Keratinocyte (primary cell): ENCODE results near the gene CCNYL1. TPM values are rescaled to one million over a fixed set of nuclear protein-coding genes. Genes with fewer than 3 reads are reported as not detected.

Experiments used
- DNase-seq: peaks from one replicate; pipeline ENCODE4 v3.0.0-alpha.2; 2011; ENCODE audit warnings: low read depth, missing footprints, low spot score
- FAIRE-seq: peaks from 2 replicates; lab custom pipeline; 2011; peaks lifted over from hg19 to GRCh38; lab: Jason Lieb, UNC
- H2AFZ ChIP-seq: 2 replicates; pipeline ENCODE4 v1.6.0; 2012; ENCODE audit warnings: low read length, control low read depth, inconsistent platforms; ENCODE audit not compliant: control insufficient read depth
- H3K27ac ChIP-seq: 2 replicates; pipeline ENCODE4 v1.5.1; 2011; ENCODE audit warnings: low read length; ENCODE audit not compliant: control insufficient read depth, insufficient read depth
- H3K27me3 ChIP-seq: 3 replicates; pipeline ENCODE4 v1.6.0; 2011; ENCODE audit warnings: low read length; ENCODE audit not compliant: control insufficient read depth, insufficient read depth; ENCODE audit errors: extremely low read depth
- H3K36me3 ChIP-seq, 2 experiments: 2 replicates in 1 of 2; 3 replicates in 1 of 2; pipeline ENCODE4 v1.5.1; 2011; ENCODE audit warnings: low read length in 2 of 2, mild to moderate bottlenecking in 1 of 2; ENCODE audit not compliant: control insufficient read depth in 2 of 2, insufficient read depth in 2 of 2; ENCODE audit errors: extremely low read depth in 1 of 2
- H3K4me1 ChIP-seq: 3 replicates; pipeline ENCODE4 v1.5.1; 2011; ENCODE audit warnings: low read length; ENCODE audit not compliant: control insufficient read depth, insufficient read depth; ENCODE audit errors: extremely low read depth
- H3K4me2 ChIP-seq: 3 replicates; pipeline ENCODE4 v1.6.0; 2011; ENCODE audit warnings: low read depth, low read length; ENCODE audit not compliant: control insufficient read depth, insufficient read depth; ENCODE audit errors: extremely low read depth
- H3K4me3 ChIP-seq, 3 experiments: fragments of 200-600 bp in 1 of 3; sonication (generic) in 1 of 3; 2 replicates in 2 of 3; 3 replicates in 1 of 3; pipeline ENCODE4 v1.5.1; 2011 to 2016; ENCODE audit warnings: low read length in 3 of 3, mild to moderate bottlenecking in 3 of 3, control low read depth in 2 of 3, inconsistent platforms in 1 of 3, low read depth in 1 of 3, mixed read lengths in 1 of 3, mixed run types in 1 of 3, moderate library complexity in 1 of 3; ENCODE audit not compliant: control insufficient read depth in 2 of 3, insufficient read depth in 2 of 3; ENCODE audit errors: extremely low read depth in 1 of 3
- H3K79me2 ChIP-seq: 2 replicates; pipeline ENCODE4 v1.6.0; 2012; ENCODE audit warnings: low read length; ENCODE audit not compliant: control insufficient read depth, insufficient read depth
- H3K9ac ChIP-seq: 3 replicates; pipeline ENCODE4 v1.6.0; 2011; ENCODE audit warnings: low read length; ENCODE audit not compliant: control insufficient read depth, insufficient read depth; ENCODE audit errors: extremely low read depth
- H3K9me1 ChIP-seq: 3 replicates; pipeline ENCODE4 v1.6.0; 2011; ENCODE audit warnings: low read length; ENCODE audit not compliant: control insufficient read depth, insufficient read depth; ENCODE audit errors: extremely low read depth
- H3K9me3 ChIP-seq: 2 replicates; pipeline ENCODE4 v1.5.1; 2012; ENCODE audit warnings: low read depth, low read length; ENCODE audit not compliant: control insufficient read depth
- H4K20me1 ChIP-seq: 3 replicates; pipeline ENCODE4 v1.6.0; 2011; ENCODE audit warnings: low read length; ENCODE audit not compliant: control insufficient read depth, insufficient read depth; ENCODE audit errors: extremely low read depth
- EZH2 ChIP-seq: IDR thresholded peaks from one replicate; pipeline ENCODE4 v1.6.1; 2012; ENCODE audit warnings: inconsistent platforms, mild to moderate bottlenecking, low read length, moderate library complexity
- dilution Hi-C: fragments of 300-500 bp; cut with MboI; formaldehyde crosslinking; loops from one replicate; pipeline ENCODE4 v1.7.0; 2020; ENCODE audit warnings: low sequenced_read_pairs; ENCODE audit not compliant: extremely low pct_ligation_motif_present
- polyA plus RNA-seq, 5 experiments: library from polyadenylated mRNA; depleted of rRNA in 3 of 5; stranded (reverse) in 3 of 5; stranded (forward) in 1 of 5; unstranded in 1 of 5; fragments of >200 nt; gene quantifications; 1 replicate in 1 of 5; 2 replicates in 3 of 5; 3 replicates in 1 of 5; pipeline versions ENCODE4 v1.2.1 to v1.2.3, GENCODE V29; 2011 to 2012; ENCODE audit warnings: missing spikeins in 2 of 5, low read depth in 1 of 5, low replicate concordance in 1 of 5
- TF ChIP-seq, protein P1 (sequence below), 3 experiments: IDR thresholded peaks in 1 of 3; conservative IDR thresholded peaks in 1 of 3; optimal IDR thresholded peaks in 1 of 3; 2 replicates in 2 of 3; 3 replicates in 1 of 3; pipeline versions ENCODE3 to v1.5.1; 2011; ENCODE audit warnings: low read length in 3 of 3, mild to moderate bottlenecking in 3 of 3, moderate library complexity in 2 of 3, control low read depth in 1 of 3, inconsistent platforms in 1 of 3; ENCODE audit not compliant: insufficient read depth in 2 of 3; ENCODE audit errors: extremely low read depth in 1 of 3

Gene CCNYL1
- polyA plus RNA-seq, 1 donor (not counting 4 experiments of a cell fraction or from before 2014, with no cell fraction given), result 29.9 TPM

DNA sequence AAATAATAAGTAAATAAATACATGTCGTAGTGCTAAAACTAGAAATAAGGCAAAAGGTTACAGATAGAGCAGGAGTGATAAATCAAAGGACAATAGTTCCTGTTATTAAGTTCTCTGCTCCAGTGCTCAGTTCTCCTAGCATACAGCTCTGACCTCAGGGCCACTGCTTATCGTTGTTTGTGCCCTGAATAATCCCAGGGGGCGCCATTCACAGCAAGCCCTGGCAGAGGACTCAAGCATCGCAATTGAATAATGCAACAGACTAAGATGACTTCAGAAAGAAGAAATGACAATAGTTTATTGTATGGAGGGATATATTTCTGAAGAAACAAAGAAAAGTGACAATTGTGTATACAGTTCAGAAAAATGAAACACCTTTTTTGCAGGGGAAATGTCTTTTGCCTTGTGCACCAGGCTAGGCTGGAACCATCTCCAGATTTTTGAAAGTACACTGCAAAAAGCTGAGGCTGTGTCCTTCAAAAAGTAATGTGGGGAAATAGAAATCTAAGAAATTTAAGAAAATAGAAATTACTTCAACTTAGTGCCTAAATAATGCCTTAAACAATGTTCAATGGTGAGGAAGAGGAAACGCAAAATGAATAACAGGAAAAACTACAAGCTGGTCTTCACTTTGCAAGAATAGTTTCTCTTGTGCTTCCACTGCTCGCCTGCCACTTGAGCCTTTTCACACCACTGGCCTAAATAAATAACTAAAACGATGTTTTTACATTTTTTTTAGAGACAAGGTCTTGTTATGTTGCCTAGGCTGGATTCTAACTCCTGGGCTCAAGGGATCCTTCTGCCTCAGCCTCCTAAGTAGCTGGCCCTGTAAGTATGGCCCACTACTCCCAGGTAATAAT is 19.0 kb upstream of the CCNYL1 start:
- H3K27ac ChIP-seq, result no peak overlapping the region
- H3K36me3 ChIP-seq, result no peaks in the 10 kb centered on the region
- no peak for FAIRE-seq
- TF ChIP-seq, protein P1, sequence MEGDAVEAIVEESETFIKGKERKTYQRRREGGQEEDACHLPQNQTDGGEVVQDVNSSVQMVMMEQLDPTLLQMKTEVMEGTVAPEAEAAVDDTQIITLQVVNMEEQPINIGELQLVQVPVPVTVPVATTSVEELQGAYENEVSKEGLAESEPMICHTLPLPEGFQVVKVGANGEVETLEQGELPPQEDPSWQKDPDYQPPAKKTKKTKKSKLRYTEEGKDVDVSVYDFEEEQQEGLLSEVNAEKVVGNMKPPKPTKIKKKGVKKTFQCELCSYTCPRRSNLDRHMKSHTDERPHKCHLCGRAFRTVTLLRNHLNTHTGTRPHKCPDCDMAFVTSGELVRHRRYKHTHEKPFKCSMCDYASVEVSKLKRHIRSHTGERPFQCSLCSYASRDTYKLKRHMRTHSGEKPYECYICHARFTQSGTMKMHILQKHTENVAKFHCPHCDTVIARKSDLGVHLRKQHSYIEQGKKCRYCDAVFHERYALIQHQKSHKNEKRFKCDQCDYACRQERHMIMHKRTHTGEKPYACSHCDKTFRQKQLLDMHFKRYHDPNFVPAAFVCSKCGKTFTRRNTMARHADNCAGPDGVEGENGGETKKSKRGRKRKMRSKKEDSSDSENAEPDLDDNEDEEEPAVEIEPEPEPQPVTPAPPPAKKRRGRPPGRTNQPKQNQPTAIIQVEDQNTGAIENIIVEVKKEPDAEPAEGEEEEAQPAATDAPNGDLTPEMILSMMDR (optimal IDR thresholded peaks at IDR 0.05 in 1 of 3, IDR thresholded peaks at IDR 0.05 in 1 of 3, conservative IDR thresholded peaks at IDR 0.05 in 1 of 3; ENCODE audit: extremely low read depth in 1 of 3, insufficient read depth in 2 of 3, low read length in 3 of 3), result peak; percentile 28 to 68 (median 45)
- no peak for TF ChIP-seq EZH2
- no peaks in the 10 kb centered on the region for H4K20me1 ChIP-seq
- H3K4me1 ChIP-seq, result no peaks in the 10 kb centered on the region
- no peak overlapping the region for H3K4me2 ChIP-seq
- H3K9ac ChIP-seq, result no peak overlapping the region
- no peaks in the 10 kb centered on the region for H3K9me3 ChIP-seq
- H2AFZ ChIP-seq, result no peak overlapping the region
- dilution Hi-C loops, result no loop called here
- no peaks in the 10 kb centered on the region for H3K9me1 ChIP-seq
- no peaks in the 10 kb centered on the region for H3K79me2 ChIP-seq
- no peaks in the 10 kb centered on the region for H3K27me3 ChIP-seq
- H3K4me3 ChIP-seq, result no peak overlapping the region
- DNase-seq, result no peak

DNA sequence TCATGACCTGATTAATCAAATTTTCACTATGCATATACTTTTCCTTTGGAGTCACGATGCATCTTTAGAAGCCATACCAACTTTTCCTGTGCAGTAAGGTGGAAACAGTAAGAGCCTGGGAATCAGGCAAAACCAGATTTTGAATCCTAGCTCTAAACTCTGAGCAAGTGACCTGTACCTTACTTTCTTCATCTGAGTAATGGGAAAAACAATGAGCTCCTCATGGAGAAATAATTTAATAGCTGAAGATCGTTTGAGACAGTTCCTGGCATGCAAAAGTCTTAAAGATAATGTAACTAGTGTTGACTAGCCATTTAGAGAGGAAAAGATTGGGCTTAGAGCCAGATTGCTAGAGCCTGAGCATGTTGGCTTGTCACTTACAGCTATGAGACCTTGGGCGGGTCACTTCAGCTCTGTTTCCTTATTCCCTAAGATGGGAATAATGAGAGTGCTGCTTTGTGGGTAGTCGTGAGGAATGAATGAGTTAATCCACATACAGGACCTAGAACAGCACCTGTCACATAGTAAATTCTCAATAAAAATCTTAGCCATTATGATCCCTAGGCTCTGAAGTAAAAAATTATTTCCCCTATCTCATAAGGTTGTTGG is 17.7 kb upstream of the CCNYL1 start:
- Histone ChIP-seq H3K27ac (no peak overlapping the region), H3K9me1 (no peaks in the 10 kb centered on the region), H4K20me1 (no peaks in the 10 kb centered on the region), H2AFZ (no peak overlapping the region), H3K36me3 (no peaks in the 10 kb centered on the region), H3K4me3 (no peak overlapping the region), H3K79me2 (no peaks in the 10 kb centered on the region), H3K9ac (no peak overlapping the region), H3K4me1 (no peaks in the 10 kb centered on the region), H3K27me3 (no peaks in the 10 kb centered on the region), H3K9me3 (no peaks in the 10 kb centered on the region), H3K4me2 (no peak overlapping the region)
- FAIRE-seq, result no peak
- no peak for TF ChIP-seq EZH2
- TF ChIP-seq, protein P1 (optimal IDR thresholded peaks at IDR 0.05 in 1 of 3, IDR thresholded peaks at IDR 0.05 in 1 of 3, conservative IDR thresholded peaks at IDR 0.05 in 1 of 3; ENCODE audit: extremely low read depth in 1 of 3, insufficient read depth in 2 of 3, low read length in 3 of 3), result no peak
- dilution Hi-C loops, result no loop called here
- DNase-seq, result no peak
